Measurements from ENCODE around the gene ADAMTS7.
A peak's percentile ranks its signal among the peaks of the same experiment; 100 is the strongest.
"Not testable (repeated sequence)": the region's sequence is repeated elsewhere in the genome, so short reads cannot be mapped to it uniquely, and the experiment has no call there.

ADAMTS7 gene

GRCh38 chr15:78830514-78831228 is 19.4 kb upstream of the ADAMTS7 start:
- no peak for DNase-seq

- DNase-seq: no peak
These were observed 17.7 kb upstream of the ADAMTS7 start for GRCh38 chr15:78828920-78829319.

GRCh38 chr15:78822514-78822913 is 11.2 kb upstream of the ADAMTS7 start:
- DNase-seq: no peak

- DNase-seq: no peak
These were observed 540 bp upstream of the ADAMTS7 start for GRCh38 chr15:78811825-78812183.

- DNase-seq: no peak
These were observed 721 bp downstream of the ADAMTS7 start for GRCh38 chr15:78810362-78811123.

- DNase-seq: no peak
These were observed 1.3 kb downstream of the ADAMTS7 start for GRCh38 chr15:78810003-78810361.

GRCh38 chr15:78808550-78808949 is 2.7 kb downstream of the ADAMTS7 start:
- DNase-seq: peak; percentile 13

- no peak for DNase-seq
These were observed 3.9 kb downstream of the ADAMTS7 start for GRCh38 chr15:78807359-78807758.

GRCh38 chr15:78804391-78804792 is 6.9 kb downstream of the ADAMTS7 start:
- no peak for DNase-seq

- DNase-seq: no peak
These were observed 10.5 kb downstream of the ADAMTS7 start for GRCh38 chr15:78800806-78801205.

GRCh38 chr15:78800189-78800588 is 11.1 kb downstream of the ADAMTS7 start:
- no peak for DNase-seq

GRCh38 chr15:78799102-78799501 is 12.2 kb downstream of the ADAMTS7 start:
- not testable (repeated sequence) for DNase-seq

- not testable (repeated sequence) for DNase-seq
These were observed 12.9 kb downstream of the ADAMTS7 start for GRCh38 chr15:78798355-78798754.

GRCh38 chr15:78797951-78798350 is 13.3 kb downstream of the ADAMTS7 start:
- no peak for DNase-seq

- DNase-seq: no peak
These were observed 14.8 kb downstream of the ADAMTS7 start for GRCh38 chr15:78796510-78796909.

GRCh38 chr15:78795043-78795442 is 16.2 kb downstream of the ADAMTS7 start:
- no peak for DNase-seq

- not testable (repeated sequence) for DNase-seq
These were observed 16.8 kb downstream of the ADAMTS7 start for GRCh38 chr15:78794446-78794845.

- DNase-seq: no peak
These were observed 19.9 kb downstream of the ADAMTS7 start for GRCh38 chr15:78791357-78791756.

GRCh38 chr15:78790027-78790426 is 21.2 kb downstream of the ADAMTS7 start:
- DNase-seq: no peak

GRCh38 chr15:78789615-78790014 is 21.6 kb downstream of the ADAMTS7 start:
- no peak for DNase-seq

GRCh38 chr15:78788016-78788660 is 23.1 kb downstream of the ADAMTS7 start:
- DNase-seq: no peak

- DNase-seq: not testable (repeated sequence)
These were observed 28.9 kb downstream of the ADAMTS7 start for GRCh38 chr15:78782402-78782801.

GRCh38 chr15:78781381-78781780 is 29.9 kb downstream of the ADAMTS7 start:
- DNase-seq: not testable (repeated sequence)

GRCh38 chr15:78779975-78780374 is 31.3 kb downstream of the ADAMTS7 start:
- DNase-seq: not testable (repeated sequence)
